Thyroid gland (tissue), 4 donors: ENCODE results near the gene ZNF462. TPM values are rescaled to one million over a fixed set of nuclear protein-coding genes. Genes with fewer than 3 reads are reported as not detected.

Source experiments
- DNase-seq, 2 donors: peaks; one replicate each; pipeline ENCODE4 v3.0.0-alpha.2; 2019
- H3K27ac ChIP-seq, 3 donors: fragments of 200-600 bp; sonication (generic); 1 replicate in 2 of 3; 2 replicates in 1 of 3; pipeline ENCODE4 v1.5.1; 2016 to 2019; ENCODE audit warnings: mild to moderate bottlenecking in 1 of 3, moderate library complexity in 1 of 3
- H3K27me3 ChIP-seq: fragments of 200-600 bp; sonication (generic); one replicate; pipeline ENCODE4 v1.5.1; 2019
- H3K36me3 ChIP-seq, 2 donors: fragments of 200-600 bp; sonication (generic); one replicate each; pipeline ENCODE4 v1.5.1; 2016 to 2019
- H3K4me1 ChIP-seq, 2 donors: fragments of 200-600 bp; sonication (generic); one replicate each; pipeline ENCODE4 v1.5.1; 2017 to 2019
- H3K4me3 ChIP-seq, 3 donors: fragments of 200-600 bp; sonication (generic); replicated peaks in 1 of 3; 1 replicate in 2 of 3; 2 replicates in 1 of 3; pipeline ENCODE4 v1.5.1; 2016; ENCODE audit warnings: mild to moderate bottlenecking in 1 of 3
- H3K9me3 ChIP-seq: fragments of 200-600 bp; sonication (generic); one replicate; pipeline ENCODE4 v1.5.1; 2017
- POLR2A ChIP-seq, 2 donors: fragments of 450-650 bp; IDR thresholded peaks; one replicate each; pipeline ENCODE4 v1.6.1; 2017; ENCODE audit warnings: antibody characterized with exemption in 2 of 2, mild to moderate bottlenecking in 2 of 2, moderate library complexity in 1 of 2
- whole genome bisulfite sequencing, 2 donors: methylation state at CpG; one replicate each; pipeline ENCODE4 v1.1.5; 2017; 5-methylcytosine and 5-hydroxymethylcytosine counted together
- intact Hi-C: fragments of 100-400 bp; cut with DNase I; formaldehyde crosslinking; loops from one replicate; pipeline ENCODE4 v1.15.1; 2023
- total RNA-seq, 4 donors: library from RNA; depleted of rRNA; stranded (reverse); fragments of >200 nt; gene quantifications; one replicate each; pipeline ENCODE4 v1.2.3, GENCODE V29; 2016
- TF ChIP-seq, protein P1 (sequence below), 6 experiments: fragments of 200-600 bp in 3 of 6; fragments of 450-650 bp in 3 of 6; sonication (generic) in 3 of 6; IDR thresholded peaks; one replicate each; pipeline ENCODE4 v1.5.1; 2016 to 2019; ENCODE audit warnings: antibody characterized with exemption in 6 of 6, mild to moderate bottlenecking in 2 of 6, inconsistent platforms in 1 of 6, moderate library complexity in 1 of 6

The ZNF462 gene
- total RNA-seq, 4 donors from 2014 or later: 33.3 to 60.4 (median 46.3) TPM

DNA sequence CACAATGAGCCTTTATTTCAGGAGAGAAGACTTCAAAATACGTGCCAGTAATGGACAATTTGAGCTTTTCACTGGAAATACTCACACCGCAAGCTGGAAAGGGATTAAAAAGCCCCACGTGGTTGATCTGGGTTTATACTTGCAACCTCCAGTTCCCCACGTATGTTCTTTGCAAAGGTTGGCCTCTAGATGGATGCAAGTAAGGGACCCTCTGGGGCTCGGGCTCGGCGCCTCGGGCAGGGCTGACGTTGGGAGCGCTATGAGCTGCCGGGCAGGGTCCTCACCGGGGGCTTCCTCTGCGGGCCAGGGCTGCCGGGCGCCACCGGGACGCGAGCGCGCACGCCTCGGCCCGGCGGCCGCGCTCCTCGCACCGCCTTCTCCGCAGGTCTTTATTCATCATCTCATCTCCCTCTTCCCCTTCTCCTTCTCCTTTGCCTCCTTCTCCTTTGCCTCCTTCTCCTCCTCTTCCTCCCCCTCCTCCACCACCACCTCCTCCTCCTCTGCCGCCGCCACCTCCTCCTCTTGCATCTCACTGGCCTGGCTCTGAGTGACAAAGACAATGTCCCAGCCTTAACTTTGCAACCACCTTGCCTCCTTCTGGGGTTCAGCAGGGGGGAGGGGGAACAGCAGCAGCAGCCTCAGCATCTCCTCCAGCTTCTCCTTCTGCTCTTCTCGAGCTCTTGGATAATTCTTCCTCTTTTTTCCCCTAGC is 701 bp upstream of the ZNF462 start:
- intact Hi-C loops: no loop called here
- H3K27ac ChIP-seq: peak overlapping the region; percentile 91 to 92 (median 92)
- peaks cover 11 to 24% of the 10 kb centered on the region in 2 donors for H3K4me1 ChIP-seq

DNA sequence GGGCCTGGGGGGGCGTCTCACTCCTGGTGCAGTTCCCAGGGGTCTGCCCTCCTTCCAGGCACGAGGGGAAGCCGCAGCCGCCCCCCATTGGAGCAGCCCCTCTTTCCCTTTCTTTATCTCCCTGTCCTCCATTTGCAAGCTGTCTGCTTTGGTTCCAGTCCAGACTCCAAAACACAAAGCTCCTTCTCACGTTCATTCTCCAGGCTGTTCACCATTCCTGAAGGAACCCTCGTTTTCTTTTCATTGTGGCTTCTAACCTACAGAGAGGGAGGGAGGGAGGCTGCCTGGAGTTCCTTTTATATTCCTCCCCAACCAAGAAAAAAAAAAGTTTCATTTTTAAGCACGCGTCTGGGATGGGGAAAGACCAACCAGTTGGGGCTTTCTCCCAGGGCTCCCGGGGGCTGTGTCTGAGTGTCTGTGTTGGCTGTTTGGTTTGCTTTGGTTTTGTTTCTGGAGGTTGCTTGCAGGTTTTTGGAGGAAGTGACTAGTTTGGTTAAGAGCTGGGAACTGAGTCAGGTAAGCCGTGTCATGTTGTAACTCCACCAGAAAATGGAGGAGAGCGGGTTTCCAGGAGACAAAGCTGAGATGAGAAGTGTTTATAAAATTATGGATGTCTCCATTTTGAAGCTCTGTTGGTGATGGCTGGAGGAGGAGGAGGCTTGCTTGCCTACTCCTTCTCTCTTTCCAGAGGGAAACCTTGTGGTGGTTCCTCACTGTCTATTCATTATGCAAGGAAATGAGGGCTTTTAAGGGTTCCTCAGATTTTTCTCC is 1.6 kb downstream of the ZNF462 start:
- Histone ChIP-seq H3K27me3 (no peaks in the 10 kb centered on the region), H3K9me3 (no peaks in the 10 kb centered on the region), H3K4me1 (peaks cover 32 to 44% of the 10 kb centered on the region in 2 donors), H3K27ac (peak overlapping the region; percentile 91 to 92 (median 92)), H3K36me3 (no peaks in the 10 kb centered on the region), H3K4me3 (peak overlapping the region; percentile 64 to 92 (median 87))
- TF ChIP-seq POLR2A (IDR thresholded peaks at IDR 0.05): peak in 1 of 2 donors; percentile 34
- TF ChIP-seq, protein P1, sequence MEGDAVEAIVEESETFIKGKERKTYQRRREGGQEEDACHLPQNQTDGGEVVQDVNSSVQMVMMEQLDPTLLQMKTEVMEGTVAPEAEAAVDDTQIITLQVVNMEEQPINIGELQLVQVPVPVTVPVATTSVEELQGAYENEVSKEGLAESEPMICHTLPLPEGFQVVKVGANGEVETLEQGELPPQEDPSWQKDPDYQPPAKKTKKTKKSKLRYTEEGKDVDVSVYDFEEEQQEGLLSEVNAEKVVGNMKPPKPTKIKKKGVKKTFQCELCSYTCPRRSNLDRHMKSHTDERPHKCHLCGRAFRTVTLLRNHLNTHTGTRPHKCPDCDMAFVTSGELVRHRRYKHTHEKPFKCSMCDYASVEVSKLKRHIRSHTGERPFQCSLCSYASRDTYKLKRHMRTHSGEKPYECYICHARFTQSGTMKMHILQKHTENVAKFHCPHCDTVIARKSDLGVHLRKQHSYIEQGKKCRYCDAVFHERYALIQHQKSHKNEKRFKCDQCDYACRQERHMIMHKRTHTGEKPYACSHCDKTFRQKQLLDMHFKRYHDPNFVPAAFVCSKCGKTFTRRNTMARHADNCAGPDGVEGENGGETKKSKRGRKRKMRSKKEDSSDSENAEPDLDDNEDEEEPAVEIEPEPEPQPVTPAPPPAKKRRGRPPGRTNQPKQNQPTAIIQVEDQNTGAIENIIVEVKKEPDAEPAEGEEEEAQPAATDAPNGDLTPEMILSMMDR (IDR thresholded peaks at IDR 0.05): peak in 1 of 6 experiments; percentile 4
- intact Hi-C loops: no loop called here
- WGBS, 2 donors: 8 to 12% methylated on average over 10 to 11 of the region's 11 CpGs
- peak; percentile 26 to 30 for DNase-seq

More for the DNA sequence above, 701 bp upstream of the ZNF462 start:
- TF ChIP-seq, protein P1 (IDR thresholded peaks at IDR 0.05): no peak
- TF ChIP-seq POLR2A (IDR thresholded peaks at IDR 0.05): peak in 1 of 2 donors; percentile 25
- no peaks in the 10 kb centered on the region for H3K27me3 ChIP-seq
- peak; percentile 59 to 65 for DNase-seq
- H3K4me3 ChIP-seq: peak overlapping the region; percentile 64 to 92 (median 87)
- 1 to 3% methylated on average over 31 to 32 of the region's 32 CpGs for WGBS, 2 donors
- H3K9me3 ChIP-seq: no peaks in the 10 kb centered on the region
- no peaks in the 10 kb centered on the region for H3K36me3 ChIP-seq

DNA sequence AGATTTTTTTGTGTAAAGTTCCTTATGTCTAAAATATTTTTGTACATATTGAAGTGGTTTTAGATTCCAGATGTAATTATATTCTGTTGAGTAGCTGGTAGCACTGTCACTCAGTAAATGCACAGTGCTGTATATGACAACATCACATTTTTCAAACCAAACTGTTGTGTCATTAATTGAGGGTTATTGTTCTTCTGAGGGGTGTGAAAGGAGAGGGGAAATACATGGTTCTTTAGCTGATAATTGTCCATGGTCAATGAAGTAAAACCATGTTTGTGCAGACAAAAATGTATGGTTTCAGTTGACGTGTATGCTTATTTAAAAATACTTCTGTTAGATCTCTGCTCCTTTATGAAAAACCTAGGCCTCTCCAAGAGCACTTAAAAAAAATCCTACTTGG is 3.3 kb downstream of the ZNF462 start:
- intact Hi-C loops: no loop called here
- Histone ChIP-seq H3K9me3 (no peaks in the 10 kb centered on the region), H3K36me3 (no peaks in the 10 kb centered on the region), H3K27ac (peak overlapping the region in 2 of 3 donors; percentile 92), H3K27me3 (no peaks in the 10 kb centered on the region), H3K4me1 (peaks cover 48 to 61% of the 10 kb centered on the region in 2 donors), H3K4me3 (no peak overlapping the region)
- WGBS, 2 donors: 75 to 76% methylated on average over 1 of the region's 1 CpG
- DNase-seq: no peak
- TF ChIP-seq, protein P1 (IDR thresholded peaks at IDR 0.05): no peak
- TF ChIP-seq POLR2A (IDR thresholded peaks at IDR 0.05): no peak

DNA sequence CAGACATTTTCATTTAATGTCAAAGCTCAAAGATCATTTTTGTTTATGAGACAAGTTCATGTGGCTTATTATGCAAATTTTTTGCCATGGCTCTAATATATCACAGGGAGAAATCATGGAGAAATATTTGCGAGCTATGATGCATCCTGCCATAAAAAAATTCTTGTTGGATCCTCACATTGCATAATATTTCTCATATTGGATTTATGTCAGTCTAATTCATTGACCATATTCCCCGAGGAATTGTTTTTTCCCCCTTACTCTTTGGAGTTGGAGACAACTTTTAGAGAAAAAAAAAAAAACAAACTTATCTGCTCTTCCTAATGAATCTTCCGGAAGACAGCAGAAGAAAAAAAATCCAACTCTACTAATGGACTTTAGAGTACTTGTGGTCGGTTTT is 4.3 kb downstream of the ZNF462 start:
- WGBS, 2 donors: 82 to 86% methylated on average over 4 of the region's 4 CpGs
- no peaks in the 10 kb centered on the region for H3K36me3 ChIP-seq
- no peak overlapping the region for H3K4me3 ChIP-seq
- H3K27ac ChIP-seq: peak overlapping the region in 2 of 3 donors; percentile 63 to 92
- no peak for TF ChIP-seq POLR2A (IDR thresholded peaks at IDR 0.05)
- TF ChIP-seq, protein P1 (IDR thresholded peaks at IDR 0.05): no peak
- peaks cover 48 to 66% of the 10 kb centered on the region in 2 donors for H3K4me1 ChIP-seq
- intact Hi-C loops: no loop called here
- no peak for DNase-seq
- no peaks in the 10 kb centered on the region for H3K27me3 ChIP-seq
- H3K9me3 ChIP-seq: no peaks in the 10 kb centered on the region
